Superior temporal gyrus (tissue), 1 donor: ENCODE data around the gene VGLL1.
A peak's percentile ranks its signal among the peaks of the same experiment; 100 is the strongest.

Experiments
- DNase-seq: peaks from one replicate; pipeline ENCODE4 v3.0.0-alpha.2; 2016; ENCODE audit errors: extremely low spot score

The VGLL1 gene

GRCh38 chrX:136531951-136532350, at the start of gene VGLL1:
Gene VGLL1 (plus strand): TSS chrX:136532215. CDS start chrX:136536021, 3,806 bp downstream.
- DNase-seq = no peak

- DNase-seq = no peak
Measured at GRCh38 chrX:136487647-136488046, 44.4 kb upstream of the VGLL1 start, which contains the start of gene BRS3. Gene BRS3 (plus strand): TSS chrX:136487947. CDS start chrX:136488115, 168 bp downstream.

GRCh38 chrX:136488706-136489105, 43.3 kb upstream of the VGLL1 start:
- DNase-seq = no peak

- no peak for DNase-seq
Measured at GRCh38 chrX:136491832-136492231, 40.2 kb upstream of the VGLL1 start.

GRCh38 chrX:136493011-136493410, 39.0 kb upstream of the VGLL1 start:
- DNase-seq = no peak

- DNase-seq = no peak
Measured at GRCh38 chrX:136495043-136495442, 37.0 kb upstream of the VGLL1 start.

GRCh38 chrX:136496186-136496763, 35.7 kb upstream of the VGLL1 start:
- DNase-seq = no peak

- peak; percentile 69 for DNase-seq
Measured at GRCh38 chrX:136496764-136497555, 35.1 kb upstream of the VGLL1 start.

GRCh38 chrX:136497556-136498052, 34.4 kb upstream of the VGLL1 start, which contains the start of gene HTATSF1:
Gene HTATSF1 (plus strand): TSS chrX:136497592. CDS start chrX:136497685, 93 bp downstream.
- peak; percentile 56 for DNase-seq

- no peak for DNase-seq
Measured at GRCh38 chrX:136519069-136519468, 12.9 kb upstream of the VGLL1 start.

GRCh38 chrX:136523770-136524169, 8.2 kb upstream of the VGLL1 start:
- no peak for DNase-seq

GRCh38 chrX:136525738-136526606, 6.0 kb upstream of the VGLL1 start:
- DNase-seq = peak; percentile 38

GRCh38 chrX:136528645-136529315, 3.2 kb upstream of the VGLL1 start:
- DNase-seq = no peak

GRCh38 chrX:136529795-136530194, 2.2 kb upstream of the VGLL1 start:
- DNase-seq = no peak

GRCh38 chrX:136534131-136534530, 2.1 kb downstream of the VGLL1 start:
- no peak for DNase-seq

- no peak for DNase-seq
Measured at GRCh38 chrX:136538811-136539210, 6.8 kb downstream of the VGLL1 start.

GRCh38 chrX:136540226-136540625, 8.2 kb downstream of the VGLL1 start:
- DNase-seq = no peak

GRCh38 chrX:136541294-136541693, 9.3 kb downstream of the VGLL1 start:
- DNase-seq = no peak

- DNase-seq = no peak
Measured at GRCh38 chrX:136542281-136542680, 10.3 kb downstream of the VGLL1 start.

GRCh38 chrX:136546371-136546781, 14.4 kb downstream of the VGLL1 start:
- no peak for DNase-seq

GRCh38 chrX:136549226-136549625, 17.2 kb downstream of the VGLL1 start:
- DNase-seq = no peak
